Vagina (tissue), 2 donors: ENCODE results near the gene PRKAR1B. TPM values are rescaled to one million over a fixed set of nuclear protein-coding genes. Genes with fewer than 3 reads are reported as not detected.

ENCODE experiments used
- DNase-seq, 2 donors: peaks; one replicate each; pipeline ENCODE4 v3.0.0-alpha.2; 2017; ENCODE audit errors: extremely low spot score in 2 of 2
- H3K27ac ChIP-seq: fragments of 200-600 bp; sonication (generic); one replicate; pipeline ENCODE4 v1.5.1; 2019
- H3K27me3 ChIP-seq: fragments of 200-600 bp; sonication (generic); one replicate; pipeline ENCODE4 v1.5.1; 2019
- H3K36me3 ChIP-seq, 2 donors: fragments of 200-600 bp; sonication (generic); one replicate each; pipeline ENCODE4 v1.5.1; 2017 to 2019
- H3K4me1 ChIP-seq: fragments of 200-600 bp; sonication (generic); one replicate; pipeline ENCODE4 v1.5.1; 2019
- H3K4me3 ChIP-seq, 2 donors: fragments of 200-600 bp; sonication (generic); 1 replicate in 1 of 2; 2 replicates in 1 of 2; pipeline ENCODE4 v1.5.1; 2016 to 2019
- H3K9me3 ChIP-seq: fragments of 200-600 bp; sonication (generic); one replicate; pipeline ENCODE4 v1.5.1; 2019
- CTCF ChIP-seq, 3 experiments: fragments of 450-650 bp in 2 of 3; fragments of 200-600 bp in 1 of 3; sonication (generic) in 1 of 3; IDR thresholded peaks; one replicate each; pipeline ENCODE4 v1.5.1; 2017 to 2019; ENCODE audit warnings: antibody characterized with exemption in 3 of 3, mild to moderate bottlenecking in 2 of 3, moderate library complexity in 2 of 3
- POLR2A ChIP-seq, 2 donors: fragments of 450-650 bp; IDR thresholded peaks; one replicate each; pipeline ENCODE4 v1.6.1; 2017; ENCODE audit warnings: antibody characterized with exemption in 2 of 2, mild to moderate bottlenecking in 2 of 2, moderate library complexity in 2 of 2
- POLR2AphosphoS5 ChIP-seq, 2 donors: sonication (generic); formaldehyde crosslinking; IDR thresholded peaks; one replicate each; pipeline ENCODE4 v1.9.0; 2017; ENCODE audit warnings: antibody characterized with exemption in 2 of 2, mild to moderate bottlenecking in 2 of 2, low read depth in 1 of 2; ENCODE audit not compliant: insufficient read depth in 1 of 2
- intact Hi-C: fragments of 100-400 bp; cut with DNase I; formaldehyde crosslinking; loops from one replicate; pipeline ENCODE4 v1.15.1; 2023
- total RNA-seq: library from RNA; depleted of rRNA; stranded (reverse); fragments of >200 nt; gene quantifications from one replicate; pipeline ENCODE4 v1.2.3, GENCODE V29; 2016

The PRKAR1B gene
- total RNA-seq, 1 donor from 2014 or later: 31.4 TPM

- no peak overlapping the region for H3K4me3 ChIP-seq
- no peak for DNase-seq
- peaks cover 10% of the 10 kb centered on the region for H3K4me1 ChIP-seq
- no peak for TF ChIP-seq POLR2AphosphoS5 (IDR thresholded peaks at IDR 0.05; ENCODE audit: insufficient read depth in 1 of 2, low read depth in 1 of 2)
- no peak for TF ChIP-seq CTCF (IDR thresholded peaks at IDR 0.05)
- no peak for TF ChIP-seq POLR2A (IDR thresholded peaks at IDR 0.05)
- no peaks in the 10 kb centered on the region for H3K27me3 ChIP-seq
- intact Hi-C loops: no loop called here
- no peaks in the 10 kb centered on the region for H3K36me3 ChIP-seq
- no peaks in the 10 kb centered on the region for H3K9me3 ChIP-seq
- H3K27ac ChIP-seq: no peak overlapping the region
These were observed 153.1 kb downstream of the PRKAR1B start for GRCh38 chr7:573933-574381.

- no peak for TF ChIP-seq POLR2AphosphoS5 (IDR thresholded peaks at IDR 0.05; ENCODE audit: insufficient read depth in 1 of 2, low read depth in 1 of 2)
- TF ChIP-seq POLR2A (IDR thresholded peaks at IDR 0.05): no peak
- no peak for TF ChIP-seq CTCF (IDR thresholded peaks at IDR 0.05)
- Histone ChIP-seq H3K27ac (no peak overlapping the region), H3K4me1 (peaks cover 10% of the 10 kb centered on the region), H3K9me3 (no peaks in the 10 kb centered on the region), H3K27me3 (no peaks in the 10 kb centered on the region), H3K4me3 (no peak overlapping the region), H3K36me3 (no peaks in the 10 kb centered on the region)
- no peak for DNase-seq
- intact Hi-C loops: no loop called here
These were observed 153.7 kb downstream of the PRKAR1B start for GRCh38 chr7:573269-573932.

- TF ChIP-seq POLR2A (IDR thresholded peaks at IDR 0.05) (no peak), CTCF (IDR thresholded peaks at IDR 0.05) (no peak), POLR2AphosphoS5 (IDR thresholded peaks at IDR 0.05; ENCODE audit: insufficient read depth in 1 of 2, low read depth in 1 of 2) (no peak)
- Histone ChIP-seq H3K36me3 (no peaks in the 10 kb centered on the region), H3K4me3 (no peak overlapping the region), H3K27ac (no peak overlapping the region), H3K9me3 (no peaks in the 10 kb centered on the region), H3K4me1 (peaks cover 10% of the 10 kb centered on the region), H3K27me3 (no peaks in the 10 kb centered on the region)
- intact Hi-C loops: no loop called here
- no peak for DNase-seq
These were observed 154.4 kb downstream of the PRKAR1B start for GRCh38 chr7:572416-573268.

GRCh38 chr7:571718-572415 is 155.2 kb downstream of the PRKAR1B start:
- Histone ChIP-seq H3K4me3 (no peak overlapping the region), H3K36me3 (no peaks in the 10 kb centered on the region), H3K9me3 (no peaks in the 10 kb centered on the region), H3K4me1 (peaks cover 10% of the 10 kb centered on the region), H3K27me3 (no peaks in the 10 kb centered on the region), H3K27ac (no peak overlapping the region)
- DNase-seq: no peak
- TF ChIP-seq CTCF (IDR thresholded peaks at IDR 0.05): no peak
- no peak for TF ChIP-seq POLR2AphosphoS5 (IDR thresholded peaks at IDR 0.05; ENCODE audit: insufficient read depth in 1 of 2, low read depth in 1 of 2)
- TF ChIP-seq POLR2A (IDR thresholded peaks at IDR 0.05): no peak
- intact Hi-C loops: no loop called here
